Activated CD8-positive, alpha-beta T cell treated with anti-CD3 and anti-CD28 coated beads for 36 hours (primary cell): Measurements from ENCODE around the gene AGPAT2. TPM values are rescaled to one million over a fixed set of nuclear protein-coding genes. Genes with fewer than 3 reads are reported as not detected.
"Not testable (repeated sequence)": the region's sequence is repeated elsewhere in the genome, so short reads cannot be mapped to it uniquely, and the experiment has no call there.

ENCODE experiments used
- ATAC-seq: fragments of 200-7000 bp; cut with Tn5 transposase; one replicate; pipeline ENCODE4 v1.10.0; 2021; ENCODE audit warnings: mild to moderate bottlenecking, moderate library complexity
- CTCF ChIA-PET: fragments of 350-600 bp; sonication (Branson Sonifier 250); formaldehyde crosslinking; loops from one replicate; lab custom pipeline; 2021; ENCODE audit warnings: antibody characterized with exemption; lab: Charles Lee
- POLR2A ChIA-PET: fragments of 350-600 bp; sonication (Branson Sonifier 250); formaldehyde crosslinking; loops from one replicate; lab custom pipeline; 2021; ENCODE audit warnings: antibody characterized with exemption; lab: Charles Lee
- DNase-seq: peaks from one replicate; pipeline ENCODE4 v3.0.0-alpha.2; 2020
- H3K27ac Mint-ChIP-seq: one replicate; pipeline ENCODE4 v1.8.0; 2021; ENCODE audit warnings: mild to moderate bottlenecking, mixed read lengths
- H3K27me3 Mint-ChIP-seq: one replicate; pipeline ENCODE4 v1.8.0; 2021; ENCODE audit warnings: mixed read lengths
- H3K36me3 Mint-ChIP-seq: one replicate; pipeline ENCODE4 v1.8.0; 2021; ENCODE audit warnings: low read depth, mixed read lengths
- H3K4me1 Mint-ChIP-seq: one replicate; pipeline ENCODE4 v1.8.0; 2021; ENCODE audit warnings: low read depth, mixed read lengths
- H3K4me3 Mint-ChIP-seq: one replicate; pipeline ENCODE4 v1.8.0; 2021; ENCODE audit warnings: mild to moderate bottlenecking, moderate library complexity, mixed read lengths
- H3K9me3 Mint-ChIP-seq: one replicate; pipeline ENCODE4 v1.8.0; 2021; ENCODE audit warnings: mixed read lengths
- intact Hi-C: fragments of 100-400 bp; cut with micrococcal nuclease; formaldehyde crosslinking; loops from one replicate; pipeline ENCODE4 v1.10.0; 2022
- total RNA-seq, 2 experiments: library from RNA; stranded (reverse); gene quantifications; one replicate each; pipeline ENCODE4 v1.2.3, GENCODE V29; 2021
- TF ChIP-seq, protein P1 (sequence below): fragments of 200-600 bp; IDR thresholded peaks from one replicate; pipeline ENCODE4 v1.8.0; 2022; ENCODE audit warnings: antibody characterized with exemption, mild to moderate bottlenecking

Gene AGPAT2
- total RNA-seq, 2 experiments from 2014 or later, result 11.3 to 11.8 TPM

DNA sequence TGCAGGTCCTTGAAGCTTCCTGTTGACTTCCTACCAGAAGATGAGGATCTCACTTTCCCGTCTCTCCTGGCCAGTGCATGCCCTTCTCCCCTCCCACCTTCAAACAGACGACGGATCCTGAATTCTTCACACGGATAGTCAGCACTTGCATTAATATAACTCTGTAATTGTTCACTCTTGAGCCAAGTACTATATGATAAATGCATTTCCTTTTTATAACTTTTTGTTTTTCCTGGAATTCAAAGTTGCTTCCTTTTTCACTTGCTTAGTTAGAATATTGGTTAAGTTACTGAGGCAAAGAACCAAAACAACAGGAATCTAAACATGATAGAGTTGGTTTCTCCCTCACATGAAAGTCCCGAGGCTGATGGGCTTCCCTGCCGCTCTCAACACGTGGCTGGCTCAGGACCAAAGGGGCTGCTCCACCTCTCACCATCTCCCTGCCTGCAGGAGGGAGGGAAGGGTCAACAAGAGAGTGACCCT lies 44.8 kb downstream of the AGPAT2 start:
- TF ChIP-seq, protein P1, sequence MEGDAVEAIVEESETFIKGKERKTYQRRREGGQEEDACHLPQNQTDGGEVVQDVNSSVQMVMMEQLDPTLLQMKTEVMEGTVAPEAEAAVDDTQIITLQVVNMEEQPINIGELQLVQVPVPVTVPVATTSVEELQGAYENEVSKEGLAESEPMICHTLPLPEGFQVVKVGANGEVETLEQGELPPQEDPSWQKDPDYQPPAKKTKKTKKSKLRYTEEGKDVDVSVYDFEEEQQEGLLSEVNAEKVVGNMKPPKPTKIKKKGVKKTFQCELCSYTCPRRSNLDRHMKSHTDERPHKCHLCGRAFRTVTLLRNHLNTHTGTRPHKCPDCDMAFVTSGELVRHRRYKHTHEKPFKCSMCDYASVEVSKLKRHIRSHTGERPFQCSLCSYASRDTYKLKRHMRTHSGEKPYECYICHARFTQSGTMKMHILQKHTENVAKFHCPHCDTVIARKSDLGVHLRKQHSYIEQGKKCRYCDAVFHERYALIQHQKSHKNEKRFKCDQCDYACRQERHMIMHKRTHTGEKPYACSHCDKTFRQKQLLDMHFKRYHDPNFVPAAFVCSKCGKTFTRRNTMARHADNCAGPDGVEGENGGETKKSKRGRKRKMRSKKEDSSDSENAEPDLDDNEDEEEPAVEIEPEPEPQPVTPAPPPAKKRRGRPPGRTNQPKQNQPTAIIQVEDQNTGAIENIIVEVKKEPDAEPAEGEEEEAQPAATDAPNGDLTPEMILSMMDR, result no peak
- ATAC-seq, result no peak
- peaks cover 15% of the 10 kb centered on the region for H3K27me3 Mint-ChIP-seq
- no peaks in the 10 kb centered on the region for H3K9me3 Mint-ChIP-seq
- no peaks in the 10 kb centered on the region for H3K4me1 Mint-ChIP-seq
- POLR2A ChIA-PET, result no interaction called here
- H3K4me3 Mint-ChIP-seq, result no peak overlapping the region
- intact Hi-C loops, result no loop called here
- DNase-seq, result no peak
- H3K36me3 Mint-ChIP-seq, result no peaks in the 10 kb centered on the region
- H3K27ac Mint-ChIP-seq, result no peak overlapping the region
- CTCF ChIA-PET, result interaction anchor here (0.9 to 3.5 kb wide), 5 partner anchors 37 to 158 kb away, joined by 3 to 16 read pairs (median 3); no protein-coding TSS in a partner anchor

DNA sequence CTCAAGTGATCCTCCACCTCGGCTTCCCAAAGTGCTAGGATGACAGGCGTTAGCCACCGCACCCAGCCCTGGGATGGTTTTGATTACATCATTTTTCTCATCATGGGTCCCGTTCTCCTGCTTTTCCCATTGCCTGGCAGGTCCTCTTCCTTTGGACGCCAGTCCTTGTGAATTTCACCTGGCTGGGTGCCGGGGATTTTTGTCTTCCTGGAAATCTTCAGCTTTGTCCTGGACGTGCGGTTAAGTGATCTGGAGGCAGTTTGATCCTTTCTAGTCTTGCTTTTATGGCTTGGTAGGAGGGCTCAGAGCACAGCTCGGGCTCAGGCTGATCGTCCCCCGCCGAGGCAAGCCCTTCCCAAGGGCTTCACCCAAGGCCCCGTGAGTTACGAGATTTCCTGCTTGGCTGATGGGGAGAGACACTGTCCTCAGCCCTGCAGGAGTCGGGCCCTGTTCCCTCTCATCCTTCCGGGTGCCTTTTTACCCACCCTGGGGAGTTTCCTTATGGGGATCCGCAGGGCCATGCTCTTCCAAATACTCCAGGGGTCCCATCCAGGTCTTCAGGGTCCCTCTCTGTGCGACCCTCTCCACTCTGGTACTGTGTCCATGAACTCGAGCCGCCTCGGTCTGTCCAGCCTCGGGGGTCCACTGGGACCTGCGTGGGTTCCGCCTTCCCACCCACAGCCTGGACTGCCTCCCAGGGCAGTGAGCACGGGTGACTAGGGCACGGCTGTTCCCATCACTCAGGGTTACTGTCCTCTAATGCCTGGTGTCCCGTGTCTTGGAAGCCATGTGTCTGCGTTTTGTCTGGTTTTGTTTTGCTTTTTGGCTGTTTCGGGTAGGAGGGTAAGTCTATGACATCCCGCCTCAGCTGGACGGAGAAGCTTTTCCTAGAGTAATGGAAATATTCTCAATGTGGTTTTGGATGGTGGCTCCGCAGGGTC lies 46.8 kb downstream of the AGPAT2 start:
- TF ChIP-seq, protein P1, result no peak
- H3K4me1 Mint-ChIP-seq, result no peaks in the 10 kb centered on the region
- H3K27me3 Mint-ChIP-seq, result peaks cover 11% of the 10 kb centered on the region
- no peaks in the 10 kb centered on the region for H3K36me3 Mint-ChIP-seq
- ChIA-PET CTCF (interaction anchor here (0.6 to 1.3 kb wide), 2 partner anchors 111 to 152 kb away, joined by 3 to 4 read pairs; no protein-coding TSS in a partner anchor), POLR2A (interaction anchor here (1.3 kb wide), 1 partner anchor 23 kb away, joined by 3 read pairs; no protein-coding TSS in a partner anchor)
- no peaks in the 10 kb centered on the region for H3K9me3 Mint-ChIP-seq
- intact Hi-C loops, result no loop called here
- H3K27ac Mint-ChIP-seq, result no peak overlapping the region
- H3K4me3 Mint-ChIP-seq, result no peak overlapping the region
- DNase-seq, result no peak
- ATAC-seq, result no peak

DNA sequence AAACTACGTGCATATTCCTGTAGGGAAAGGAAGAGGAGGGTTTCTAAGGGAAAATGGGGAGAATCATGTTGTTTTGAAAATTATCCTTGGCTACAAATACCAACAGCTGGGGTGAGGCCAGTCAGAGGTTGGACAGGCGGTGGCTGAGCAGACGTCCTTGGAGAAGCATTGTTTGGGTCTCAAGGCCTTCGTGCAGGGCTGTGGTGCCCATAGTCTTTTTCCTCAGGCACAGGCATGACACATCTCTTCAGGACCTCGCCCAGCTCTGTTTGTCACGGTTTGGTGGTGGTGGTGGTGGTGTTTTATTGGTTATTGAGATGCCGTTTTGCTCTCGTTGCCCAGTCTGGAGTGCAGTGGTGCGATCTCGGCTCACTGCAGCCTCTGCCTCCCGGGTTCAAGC lies 52.4 kb downstream of the AGPAT2 start:
- ATAC-seq (no peak), DNase-seq (no peak)
- peaks cover 1% of the 10 kb centered on the region for H3K4me1 Mint-ChIP-seq
- H3K27me3 Mint-ChIP-seq, result peaks cover 2% of the 10 kb centered on the region
- no peaks in the 10 kb centered on the region for H3K36me3 Mint-ChIP-seq
- ChIA-PET CTCF (interaction anchor here (1.3 to 2.7 kb wide), 3 partner anchors 9 to 150 kb away, joined by 4 to 14 read pairs (median 6); no protein-coding TSS in a partner anchor), POLR2A (no interaction called here)
- no peaks in the 10 kb centered on the region for H3K9me3 Mint-ChIP-seq
- TF ChIP-seq, protein P1, result no peak
- H3K4me3 Mint-ChIP-seq, result no peak overlapping the region
- intact Hi-C loops, result no loop called here
- no peak overlapping the region for H3K27ac Mint-ChIP-seq

DNA sequence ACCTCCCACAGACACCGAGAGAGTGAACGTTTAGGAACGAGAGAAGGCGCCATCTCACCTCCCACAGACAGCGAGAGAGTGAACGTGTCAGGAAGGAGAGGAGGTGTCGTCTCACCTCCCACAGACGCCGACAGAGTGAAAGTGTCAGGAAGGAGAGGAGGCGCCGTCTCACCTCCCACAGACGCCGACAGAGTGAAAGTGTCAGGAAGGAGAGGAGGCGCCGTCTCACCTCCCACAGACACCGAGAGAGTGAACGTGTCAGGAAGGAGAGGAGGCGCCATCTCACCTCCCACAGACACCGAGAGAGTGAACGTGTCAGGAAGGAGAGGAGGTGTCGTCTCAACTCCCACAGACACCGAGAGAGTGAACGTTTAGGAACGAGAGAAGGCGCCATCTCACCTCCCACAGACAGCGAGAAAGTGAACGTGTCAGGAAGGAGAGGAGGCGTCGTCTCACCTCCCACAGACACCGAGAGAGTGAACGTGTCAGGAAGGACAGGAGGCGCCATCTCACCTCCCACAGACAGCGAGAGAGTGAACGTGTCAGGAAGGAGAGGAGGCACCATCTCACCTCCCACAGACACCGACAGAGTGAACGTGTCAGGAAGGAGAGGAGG lies 54.7 kb downstream of the AGPAT2 start:
- H3K27ac Mint-ChIP-seq, ATAC-seq, H3K9me3 Mint-ChIP-seq, H3K4me3 Mint-ChIP-seq, H3K27me3 Mint-ChIP-seq, intact Hi-C loops, H3K36me3 Mint-ChIP-seq, H3K4me1 Mint-ChIP-seq, DNase-seq: not testable (repeated sequence)
- POLR2A ChIA-PET, result interaction anchor here (1.0 kb wide), 1 partner anchor 190 kb away, joined by 3 read pairs; no protein-coding TSS in a partner anchor
- CTCF ChIA-PET, result interaction anchor here (0.9 to 2.7 kb wide), 5 partner anchors 15 to 148 kb away, joined by 3 to 66 read pairs (median 8); no protein-coding TSS in a partner anchor

DNA sequence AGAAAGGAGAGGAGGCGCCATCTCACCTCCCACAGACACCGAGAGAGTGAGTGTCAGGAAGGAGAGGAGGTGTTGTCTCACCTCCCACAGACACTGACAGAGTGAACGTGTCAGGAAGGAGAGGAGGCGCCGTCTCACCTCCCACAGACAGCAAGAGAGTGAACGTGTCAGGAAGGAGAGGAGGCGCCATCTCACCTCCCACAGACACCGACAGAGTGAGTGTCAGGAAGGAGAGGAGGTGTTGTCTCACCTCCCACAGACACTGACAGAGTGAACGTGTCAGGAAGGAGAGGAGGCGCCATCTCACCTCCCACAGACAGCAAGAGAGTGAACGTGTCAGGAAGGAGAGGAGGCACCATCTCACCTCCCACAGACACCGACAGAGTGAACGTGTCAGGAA lies 55.2 kb downstream of the AGPAT2 start:
- H3K27me3 Mint-ChIP-seq, H3K27ac Mint-ChIP-seq, H3K9me3 Mint-ChIP-seq, DNase-seq, ATAC-seq, intact Hi-C loops, H3K4me1 Mint-ChIP-seq, H3K4me3 Mint-ChIP-seq, H3K36me3 Mint-ChIP-seq: not testable (repeated sequence)
- ChIA-PET CTCF (interaction anchor here (0.8 to 1.4 kb wide), 8 partner anchors 13 to 195 kb away, joined by 3 to 66 read pairs (median 4); no protein-coding TSS in a partner anchor), POLR2A (interaction anchor here (0.6 to 1.0 kb wide), 2 partner anchors 140 to 189 kb away, joined by 3 read pairs; no protein-coding TSS in a partner anchor)
